Fibroblast of the conjunctiva (primary cell): ENCODE results near the gene KPNA1.
A peak's percentile ranks its signal among the peaks of the same experiment; 100 is the strongest.

ENCODE experiments used
- DNase-seq: peaks from one replicate; pipeline ENCODE4 v3.0.0-alpha.2; 2010; ENCODE audit warnings: low read depth

Gene KPNA1

GRCh38 chr3:122382888-122383666 is 131.7 kb downstream of the KPNA1 start, which contains the start of gene MIX23:
Gene MIX23 (minus strand): TSS chr3:122383231. CDS start chr3:122383224, 7 bp downstream.
- peak; percentile 55 for DNase-seq

- no peak for DNase-seq
Measured at GRCh38 chr3:122377975-122378374, 136.8 kb downstream of the KPNA1 start.

DNA sequence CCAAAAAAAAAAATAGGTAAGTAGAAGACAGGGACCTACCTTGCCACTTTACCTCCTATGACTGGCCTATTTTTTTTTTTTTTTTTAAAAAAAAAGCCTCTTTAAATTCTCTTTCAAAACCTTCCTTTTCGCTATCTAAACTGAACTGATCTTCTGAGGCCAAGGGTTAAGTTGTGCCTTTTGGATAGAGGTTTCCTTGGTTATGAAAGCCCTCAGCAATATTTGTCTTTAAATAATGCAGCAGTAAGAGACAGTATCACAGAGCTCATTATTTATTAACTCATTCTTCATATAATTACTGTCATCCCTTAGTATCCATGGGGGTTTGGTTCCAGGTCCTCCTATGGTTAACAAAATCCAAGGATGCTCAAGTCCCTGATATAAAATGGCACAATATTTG is 140.7 kb downstream of the KPNA1 start:
- DNase-seq: no peak
